Liver (tissue), 9 donors: ENCODE data around the gene ARPP21. TPM values are rescaled to one million over a fixed set of nuclear protein-coding genes. Genes with fewer than 3 reads are reported as not detected.

Source experiments
- DNase-seq: peaks from one replicate; pipeline ENCODE4 v3.0.0-alpha.2; 2017; ENCODE audit warnings: low spot score
- H3K27ac ChIP-seq, 2 donors: one replicate each; pipeline ENCODE4 v1.7.0; 2013; ENCODE audit warnings: inconsistent platforms in 2 of 2, low read length in 2 of 2, control low read depth in 1 of 2, low read depth in 1 of 2, mild to moderate bottlenecking in 1 of 2
- H3K27me3 ChIP-seq, 4 donors: one replicate each; pipeline versions ENCODE4 v1.6.1 to v1.7.0; 2013; ENCODE audit warnings: low read length in 3 of 4, inconsistent platforms in 1 of 4, mild to moderate bottlenecking in 1 of 4, moderate library complexity in 1 of 4; ENCODE audit not compliant: control insufficient read depth in 4 of 4, insufficient read depth in 4 of 4
- H3K36me3 ChIP-seq, 4 donors: one replicate each; pipeline versions ENCODE4 v1.6.1 to v1.7.0; 2013; ENCODE audit warnings: low read length in 3 of 4, mild to moderate bottlenecking in 3 of 4, low read depth in 1 of 4, moderate library complexity in 1 of 4; ENCODE audit not compliant: control insufficient read depth in 4 of 4, insufficient read depth in 3 of 4
- H3K4me1 ChIP-seq, 4 donors: one replicate each; pipeline versions ENCODE4 v1.6.1 to v1.7.0; 2013; ENCODE audit warnings: low read length in 3 of 4, mild to moderate bottlenecking in 3 of 4, moderate library complexity in 1 of 4; ENCODE audit not compliant: control insufficient read depth in 4 of 4, insufficient read depth in 4 of 4
- H3K4me3 ChIP-seq, 3 donors: one replicate each; pipeline versions ENCODE4 v1.6.1 to v1.7.0; 2013; ENCODE audit warnings: low read length in 3 of 3, control low read depth in 1 of 3, low read depth in 1 of 3, mild to moderate bottlenecking in 1 of 3
- H3K9ac ChIP-seq, 2 donors: one replicate each; pipeline ENCODE4 v1.7.0; 2013; ENCODE audit warnings: low read length in 2 of 2, mild to moderate bottlenecking in 2 of 2, moderate library complexity in 2 of 2, control low read depth in 1 of 2, low read depth in 1 of 2
- H3K9me3 ChIP-seq, 4 donors: one replicate each; pipeline versions ENCODE4 v1.6.1 to v1.7.0; 2013; ENCODE audit warnings: low read length in 3 of 4; ENCODE audit not compliant: control insufficient read depth in 4 of 4
- EGR1 ChIP-seq, 2 donors: IDR thresholded peaks; 2 replicates each; pipeline ENCODE4 v1.6.1; 2016 to 2018; ENCODE audit warnings: antibody characterized with exemption in 2 of 2, low read depth in 2 of 2
- FOXA1 ChIP-seq: IDR thresholded peaks from 2 replicates; pipeline ENCODE4 v1.6.1; 2016; ENCODE audit warnings: antibody characterized with exemption
- FOXA2 ChIP-seq: IDR thresholded peaks from 2 replicates; pipeline ENCODE4 v1.6.1; 2016; ENCODE audit warnings: antibody characterized with exemption
- GABPA ChIP-seq, 2 donors: IDR thresholded peaks in 1 of 2; conservative IDR thresholded peaks in 1 of 2; 2 replicates each; pipeline ENCODE4 v1.6.1; 2016; ENCODE audit warnings: antibody characterized with exemption in 2 of 2, mild to moderate bottlenecking in 1 of 2, moderate library complexity in 1 of 2
- HNF4A ChIP-seq, 2 donors: conservative IDR thresholded peaks; 2 replicates each; pipeline ENCODE4 v1.6.1; 2016; ENCODE audit warnings: antibody characterized with exemption in 2 of 2, mild to moderate bottlenecking in 2 of 2
- HNF4G ChIP-seq: IDR thresholded peaks from 2 replicates; pipeline ENCODE4 v1.6.1; 2016; ENCODE audit warnings: antibody characterized with exemption
- JUND ChIP-seq, 2 donors: IDR thresholded peaks; 2 replicates each; pipeline ENCODE4 v1.6.1; 2016; ENCODE audit warnings: antibody characterized with exemption in 2 of 2
- RAD21 ChIP-seq, 2 donors: IDR thresholded peaks; 2 replicates each; pipeline ENCODE4 v1.6.1; 2016; ENCODE audit warnings: antibody characterized with exemption in 2 of 2, mild to moderate bottlenecking in 2 of 2
- RXRA ChIP-seq, 2 donors: IDR thresholded peaks; 2 replicates each; pipeline ENCODE4 v1.6.1; 2017 to 2018; ENCODE audit warnings: antibody characterized with exemption in 2 of 2, mild to moderate bottlenecking in 1 of 2
- SP1 ChIP-seq: IDR thresholded peaks from 2 replicates; pipeline ENCODE4 v1.6.1; 2018; ENCODE audit warnings: antibody characterized with exemption, mild to moderate bottlenecking
- TAF1 ChIP-seq: conservative IDR thresholded peaks from 2 replicates; pipeline ENCODE4 v1.6.1; 2016; ENCODE audit warnings: antibody characterized with exemption, mild to moderate bottlenecking
- YY1 ChIP-seq: IDR thresholded peaks from 2 replicates; pipeline ENCODE4 v1.6.1; 2016; ENCODE audit warnings: antibody characterized with exemption, mild to moderate bottlenecking
- WGBS: extraction: QIAGEN DNeasy Blood & Tissue Kit; methylation state at CpG from one replicate; pipeline ENCODE4 v1.1.7; 2013; 5-methylcytosine and 5-hydroxymethylcytosine counted together
- polyA plus RNA-seq, 2 donors: library from polyadenylated mRNA; stranded (reverse) in 1 of 2; unstranded in 1 of 2; fragments of 200-250 nt in 1 of 2; fragments of >200 nt in 1 of 2; fragmentation: Nextera tagmentation in 1 of 2; extraction: Ambion mirVana in 1 of 2; gene quantifications; one replicate each; pipeline versions ENCODE4 v1.2.1 to v1.2.3, GENCODE V29; 2013 to 2015
- total RNA-seq, 2 donors: library from RNA; depleted of rRNA; stranded (reverse); fragments of >200 nt; gene quantifications; one replicate each; pipeline ENCODE4 v1.2.3, GENCODE V29; 2014
- TF ChIP-seq, protein P1 (sequence below): fragments of 150-350 bp; IDR thresholded peaks from 2 replicates; pipeline ENCODE4 v1.5.1; 2017; ENCODE audit warnings: improper control_type of control experiment, low read depth, low read length; ENCODE audit not compliant: missing input control
- TF ChIP-seq, protein P2 (sequence below): IDR thresholded peaks from 2 replicates; pipeline ENCODE4 v1.6.1; 2016; ENCODE audit warnings: antibody characterized with exemption
- TF ChIP-seq, protein P3 (sequence below): IDR thresholded peaks from 2 replicates; pipeline ENCODE4 v1.6.1; 2016; ENCODE audit warnings: antibody characterized with exemption
- TF ChIP-seq, protein P4 (sequence below): IDR thresholded peaks from 2 replicates; pipeline ENCODE4 v1.6.1; 2016; ENCODE audit warnings: antibody characterized with exemption
- TF ChIP-seq, protein P5 (sequence below): IDR thresholded peaks from 2 replicates; pipeline ENCODE4 v1.6.1; 2016; ENCODE audit warnings: antibody characterized with exemption, mild to moderate bottlenecking
- donor health status: healthy.
- donor health status: healthy.
- donor health status: healthy.
- donor health status: healthy.
- donor health status: healthy.

Gene ARPP21
- total and polyA plus RNA-seq, 4 donors, result 0.42 to 1.3 (median 0.66) TPM; not detected in 1

DNA sequence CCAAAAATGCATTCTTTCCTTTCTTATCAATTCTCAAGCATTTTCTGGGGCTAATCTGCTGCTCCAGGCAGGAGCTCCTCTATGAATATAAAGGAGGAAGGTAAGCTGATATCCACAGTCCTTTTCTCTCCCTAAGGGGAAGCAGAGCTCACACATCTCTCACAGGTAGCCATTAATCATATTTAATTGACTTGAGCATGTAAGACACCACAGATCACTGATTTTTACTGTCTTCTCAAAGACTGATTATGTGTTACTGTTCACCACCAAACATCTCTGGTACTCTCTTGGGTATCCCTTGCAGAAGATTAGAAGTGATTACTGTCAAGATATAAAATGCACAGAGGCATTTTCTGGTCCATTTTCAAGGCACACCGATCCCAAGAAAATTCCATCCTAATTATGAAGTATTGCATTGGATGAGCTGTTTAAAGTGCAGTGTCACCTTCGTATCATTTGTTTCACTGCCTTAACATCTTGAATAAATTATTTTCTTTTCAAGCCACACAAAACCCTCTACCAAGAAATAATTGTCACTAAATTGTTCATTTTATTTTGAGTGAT lies 100.7 kb downstream of the ARPP21 start:
- Histone ChIP-seq H3K4me1 (no peaks in the 10 kb centered on the region), H3K27ac (no peak overlapping the region), H3K36me3 (no peaks in the 10 kb centered on the region), H3K4me3 (no peak overlapping the region), H3K27me3 (no peaks in the 10 kb centered on the region), H3K9ac (no peak overlapping the region), H3K9me3 (no peaks in the 10 kb centered on the region)
- TF ChIP-seq SP1 (no peak), RAD21 (IDR thresholded peaks at IDR 0.05) (no peak), FOXA1 (no peak), RXRA (IDR thresholded peaks at IDR 0.05) (no peak), HNF4G (no peak), GABPA (IDR thresholded peaks at IDR 0.05 in 1 of 2, conservative IDR thresholded peaks at IDR 0.05 in 1 of 2) (no peak), YY1 (no peak), TAF1 (no peak), EGR1 (IDR thresholded peaks at IDR 0.05; ENCODE audit: low read depth in 2 of 2) (no peak), FOXA2 (no peak), JUND (IDR thresholded peaks at IDR 0.05) (no peak), HNF4A (conservative IDR thresholded peaks at IDR 0.05) (no peak)
- TF ChIP-seq, protein P1, sequence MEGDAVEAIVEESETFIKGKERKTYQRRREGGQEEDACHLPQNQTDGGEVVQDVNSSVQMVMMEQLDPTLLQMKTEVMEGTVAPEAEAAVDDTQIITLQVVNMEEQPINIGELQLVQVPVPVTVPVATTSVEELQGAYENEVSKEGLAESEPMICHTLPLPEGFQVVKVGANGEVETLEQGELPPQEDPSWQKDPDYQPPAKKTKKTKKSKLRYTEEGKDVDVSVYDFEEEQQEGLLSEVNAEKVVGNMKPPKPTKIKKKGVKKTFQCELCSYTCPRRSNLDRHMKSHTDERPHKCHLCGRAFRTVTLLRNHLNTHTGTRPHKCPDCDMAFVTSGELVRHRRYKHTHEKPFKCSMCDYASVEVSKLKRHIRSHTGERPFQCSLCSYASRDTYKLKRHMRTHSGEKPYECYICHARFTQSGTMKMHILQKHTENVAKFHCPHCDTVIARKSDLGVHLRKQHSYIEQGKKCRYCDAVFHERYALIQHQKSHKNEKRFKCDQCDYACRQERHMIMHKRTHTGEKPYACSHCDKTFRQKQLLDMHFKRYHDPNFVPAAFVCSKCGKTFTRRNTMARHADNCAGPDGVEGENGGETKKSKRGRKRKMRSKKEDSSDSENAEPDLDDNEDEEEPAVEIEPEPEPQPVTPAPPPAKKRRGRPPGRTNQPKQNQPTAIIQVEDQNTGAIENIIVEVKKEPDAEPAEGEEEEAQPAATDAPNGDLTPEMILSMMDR, result no peak
- TF ChIP-seq, protein P2, sequence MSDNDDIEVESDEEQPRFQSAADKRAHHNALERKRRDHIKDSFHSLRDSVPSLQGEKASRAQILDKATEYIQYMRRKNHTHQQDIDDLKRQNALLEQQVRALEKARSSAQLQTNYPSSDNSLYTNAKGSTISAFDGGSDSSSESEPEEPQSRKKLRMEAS, result no peak
- TF ChIP-seq, protein P3, sequence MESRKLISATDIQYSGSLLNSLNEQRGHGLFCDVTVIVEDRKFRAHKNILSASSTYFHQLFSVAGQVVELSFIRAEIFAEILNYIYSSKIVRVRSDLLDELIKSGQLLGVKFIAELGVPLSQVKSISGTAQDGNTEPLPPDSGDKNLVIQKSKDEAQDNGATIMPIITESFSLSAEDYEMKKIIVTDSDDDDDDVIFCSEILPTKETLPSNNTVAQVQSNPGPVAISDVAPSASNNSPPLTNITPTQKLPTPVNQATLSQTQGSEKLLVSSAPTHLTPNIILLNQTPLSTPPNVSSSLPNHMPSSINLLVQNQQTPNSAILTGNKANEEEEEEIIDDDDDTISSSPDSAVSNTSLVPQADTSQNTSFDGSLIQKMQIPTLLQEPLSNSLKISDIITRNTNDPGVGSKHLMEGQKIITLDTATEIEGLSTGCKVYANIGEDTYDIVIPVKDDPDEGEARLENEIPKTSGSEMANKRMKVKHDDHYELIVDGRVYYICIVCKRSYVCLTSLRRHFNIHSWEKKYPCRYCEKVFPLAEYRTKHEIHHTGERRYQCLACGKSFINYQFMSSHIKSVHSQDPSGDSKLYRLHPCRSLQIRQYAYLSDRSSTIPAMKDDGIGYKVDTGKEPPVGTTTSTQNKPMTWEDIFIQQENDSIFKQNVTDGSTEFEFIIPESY, result no peak
- TF ChIP-seq, protein P4, sequence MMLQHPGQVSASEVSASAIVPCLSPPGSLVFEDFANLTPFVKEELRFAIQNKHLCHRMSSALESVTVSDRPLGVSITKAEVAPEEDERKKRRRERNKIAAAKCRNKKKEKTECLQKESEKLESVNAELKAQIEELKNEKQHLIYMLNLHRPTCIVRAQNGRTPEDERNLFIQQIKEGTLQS, result no peak
- TF ChIP-seq, protein P5, sequence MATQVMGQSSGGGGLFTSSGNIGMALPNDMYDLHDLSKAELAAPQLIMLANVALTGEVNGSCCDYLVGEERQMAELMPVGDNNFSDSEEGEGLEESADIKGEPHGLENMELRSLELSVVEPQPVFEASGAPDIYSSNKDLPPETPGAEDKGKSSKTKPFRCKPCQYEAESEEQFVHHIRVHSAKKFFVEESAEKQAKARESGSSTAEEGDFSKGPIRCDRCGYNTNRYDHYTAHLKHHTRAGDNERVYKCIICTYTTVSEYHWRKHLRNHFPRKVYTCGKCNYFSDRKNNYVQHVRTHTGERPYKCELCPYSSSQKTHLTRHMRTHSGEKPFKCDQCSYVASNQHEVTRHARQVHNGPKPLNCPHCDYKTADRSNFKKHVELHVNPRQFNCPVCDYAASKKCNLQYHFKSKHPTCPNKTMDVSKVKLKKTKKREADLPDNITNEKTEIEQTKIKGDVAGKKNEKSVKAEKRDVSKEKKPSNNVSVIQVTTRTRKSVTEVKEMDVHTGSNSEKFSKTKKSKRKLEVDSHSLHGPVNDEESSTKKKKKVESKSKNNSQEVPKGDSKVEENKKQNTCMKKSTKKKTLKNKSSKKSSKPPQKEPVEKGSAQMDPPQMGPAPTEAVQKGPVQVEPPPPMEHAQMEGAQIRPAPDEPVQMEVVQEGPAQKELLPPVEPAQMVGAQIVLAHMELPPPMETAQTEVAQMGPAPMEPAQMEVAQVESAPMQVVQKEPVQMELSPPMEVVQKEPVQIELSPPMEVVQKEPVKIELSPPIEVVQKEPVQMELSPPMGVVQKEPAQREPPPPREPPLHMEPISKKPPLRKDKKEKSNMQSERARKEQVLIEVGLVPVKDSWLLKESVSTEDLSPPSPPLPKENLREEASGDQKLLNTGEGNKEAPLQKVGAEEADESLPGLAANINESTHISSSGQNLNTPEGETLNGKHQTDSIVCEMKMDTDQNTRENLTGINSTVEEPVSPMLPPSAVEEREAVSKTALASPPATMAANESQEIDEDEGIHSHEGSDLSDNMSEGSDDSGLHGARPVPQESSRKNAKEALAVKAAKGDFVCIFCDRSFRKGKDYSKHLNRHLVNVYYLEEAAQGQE, result no peak
- 92% methylated on average over 2 of the region's 2 CpGs for WGBS
- DNase-seq, result no peak
